CD4-positive, alpha-beta T cell (primary cell): ENCODE data around the gene SCGB3A2. TPM values are rescaled to one million over a fixed set of nuclear protein-coding genes. Genes with fewer than 3 reads are reported as not detected.

Experiments
- ATAC-seq: fragments of 200-7000 bp; cut with Tn5 transposase; one replicate; pipeline ENCODE4 v1.10.0; 2022; ENCODE audit warnings: mild to moderate bottlenecking; ENCODE audit not compliant: poor library complexity
- CTCF ChIA-PET: fragments of 350-600 bp; sonication (Branson Sonifier 250); formaldehyde crosslinking; loops from one replicate; lab custom pipeline; 2021; ENCODE audit warnings: antibody characterized with exemption, inconsistent platforms; lab: Charles Lee
- POLR2A ChIA-PET: fragments of 350-600 bp; sonication (Branson Sonifier 250); formaldehyde crosslinking; loops from one replicate; lab custom pipeline; 2021; ENCODE audit warnings: antibody characterized with exemption, inconsistent platforms; lab: Charles Lee
- DNase-seq, 14 experiments: peaks; one replicate each; pipeline ENCODE4 v3.0.0-alpha.2; 2013 to 2020; ENCODE audit warnings: mixed read lengths in 2 of 14
- H3K27ac ChIP-seq, 2 donors: one replicate each; pipeline versions ENCODE4 v1.5.1 to v1.7.0; 2013; ENCODE audit warnings: low read length in 2 of 2, low read depth in 1 of 2, mild to moderate bottlenecking in 1 of 2
- H3K27me3 ChIP-seq, 2 experiments: 1 replicate in 1 of 2; 2 replicates in 1 of 2; pipeline versions ENCODE4 v1.6.1 to v1.7.0; 2013; ENCODE audit warnings: low read length in 2 of 2, control low read depth in 1 of 2, mild to moderate bottlenecking in 1 of 2, moderate library complexity in 1 of 2; ENCODE audit not compliant: insufficient read depth in 2 of 2, control insufficient read depth in 1 of 2
- H3K36me3 ChIP-seq: one replicate; pipeline ENCODE4 v1.6.1; 2013; ENCODE audit warnings: low read length, control low read depth; ENCODE audit not compliant: insufficient read depth
- H3K4me1 ChIP-seq: one replicate; pipeline ENCODE4 v1.6.1; 2013; ENCODE audit warnings: low read length, control low read depth; ENCODE audit not compliant: insufficient read depth
- H3K4me3 ChIP-seq: one replicate; pipeline ENCODE4 v1.5.1; 2013; ENCODE audit warnings: mild to moderate bottlenecking, low read length, moderate library complexity
- H3K9me3 ChIP-seq, 2 experiments: 1 replicate in 1 of 2; 2 replicates in 1 of 2; pipeline versions ENCODE4 v1.6.1 to v1.7.0; 2013; ENCODE audit warnings: low read length in 2 of 2, mild to moderate bottlenecking in 2 of 2, control low read depth in 1 of 2, moderate library complexity in 1 of 2; ENCODE audit not compliant: control insufficient read depth in 1 of 2, insufficient read depth in 1 of 2
- H3K27ac Mint-ChIP-seq: one replicate; pipeline ENCODE4 v1.8.0; 2020; ENCODE audit warnings: mixed read lengths
- H3K27me3 Mint-ChIP-seq: one replicate; pipeline ENCODE4 v1.8.0; 2021; ENCODE audit warnings: mixed read lengths
- H3K36me3 Mint-ChIP-seq: one replicate; pipeline ENCODE4 v1.8.0; 2021; ENCODE audit warnings: low read depth, mixed read lengths
- H3K4me1 Mint-ChIP-seq: one replicate; pipeline ENCODE4 v1.8.0; 2021; ENCODE audit warnings: low read depth, mixed read lengths
- H3K4me3 Mint-ChIP-seq: one replicate; pipeline ENCODE4 v1.8.0; 2020; ENCODE audit warnings: mild to moderate bottlenecking, mixed read lengths
- H3K9me3 Mint-ChIP-seq: one replicate; pipeline ENCODE4 v1.8.0; 2020; ENCODE audit warnings: mixed read lengths
- CTCF ChIP-seq: fragments of 200-600 bp; IDR thresholded peaks from one replicate; pipeline ENCODE4 v1.8.0; 2022; ENCODE audit warnings: antibody characterized with exemption, mild to moderate bottlenecking
- intact Hi-C, 2 experiments: fragments of 100-400 bp; cut with DNase I in 1 of 2; cut with micrococcal nuclease in 1 of 2; formaldehyde crosslinking; loops; one replicate each; pipeline versions ENCODE4 v1.15.1 to v1.9.0; 2023 to 2025; cut with DNase I, micrococcal nuclease
- total RNA-seq, 174 experiments: library from RNA in 2 of 174; stranded (reverse) in 2 of 174; gene quantifications; one replicate each; pipeline ENCODE4 v1.2.3 and lab custom pipeline; 2021 to 2026

SCGB3A2 gene
- total RNA-seq, 2 experiments from 2014 or later: not detected

GRCh38 chr5:147913786-147914185, 35.3 kb downstream of the SCGB3A2 start:
- DNase-seq (no peak), ATAC-seq (no peak)
- Histone ChIP-seq H3K27me3 (peaks cover 0 to 7% of the 10 kb centered on the region in 2 experiments), H3K36me3 (no peaks in the 10 kb centered on the region), H3K9me3 (peaks cover 0 to 4% of the 10 kb centered on the region in 2 experiments), H3K4me3 (no peak overlapping the region), H3K4me1 (no peaks in the 10 kb centered on the region), H3K27ac (no peak overlapping the region)
- POLR2A ChIA-PET: no interaction called here
- Mint-ChIP-seq H3K36me3 (no peaks in the 10 kb centered on the region), H3K27ac (no peak overlapping the region), H3K9me3 (no peaks in the 10 kb centered on the region), H3K27me3 (peaks cover 13% of the 10 kb centered on the region), H3K4me3 (no peak overlapping the region), H3K4me1 (no peaks in the 10 kb centered on the region)
- intact Hi-C loops: no loop called here
- CTCF ChIA-PET: no interaction called here
- TF ChIP-seq CTCF: no peak

GRCh38 chr5:147918101-147918685, 39.7 kb downstream of the SCGB3A2 start:
- ChIA-PET CTCF (no interaction called here), POLR2A (no interaction called here)
- no peaks in the 10 kb centered on the region for H3K4me1 Mint-ChIP-seq
- Histone ChIP-seq H3K36me3 (no peaks in the 10 kb centered on the region), H3K4me3 (no peak overlapping the region), H3K4me1 (no peaks in the 10 kb centered on the region), H3K27ac (no peak overlapping the region), H3K9me3 (peaks cover 0 to 4% of the 10 kb centered on the region in 2 experiments), H3K27me3 (no peaks in the 10 kb centered on the region)
- H3K27ac Mint-ChIP-seq: no peak overlapping the region
- intact Hi-C loops: no loop called here
- no peak for TF ChIP-seq CTCF
- DNase-seq: no peak
- ATAC-seq: no peak
- H3K9me3 Mint-ChIP-seq: peaks cover 2% of the 10 kb centered on the region
- H3K27me3 Mint-ChIP-seq: peaks cover 10% of the 10 kb centered on the region
- no peaks in the 10 kb centered on the region for H3K36me3 Mint-ChIP-seq
- H3K4me3 Mint-ChIP-seq: no peak overlapping the region

- Histone ChIP-seq H3K27ac (no peak overlapping the region), H3K36me3 (no peaks in the 10 kb centered on the region), H3K9me3 (peaks cover 0 to 4% of the 10 kb centered on the region in 2 experiments), H3K4me3 (no peak overlapping the region), H3K4me1 (no peaks in the 10 kb centered on the region), H3K27me3 (no peaks in the 10 kb centered on the region)
- Mint-ChIP-seq H3K27me3 (peaks cover 6% of the 10 kb centered on the region), H3K4me3 (no peak overlapping the region), H3K9me3 (peaks cover 2% of the 10 kb centered on the region), H3K4me1 (no peaks in the 10 kb centered on the region), H3K27ac (no peak overlapping the region), H3K36me3 (no peaks in the 10 kb centered on the region)
- intact Hi-C loops: no loop called here
- DNase-seq (no peak), ATAC-seq (no peak)
- TF ChIP-seq CTCF: no peak
- ChIA-PET CTCF (no interaction called here), POLR2A (no interaction called here)
Observed at GRCh38 chr5:147918899-147919298, 40.4 kb downstream of the SCGB3A2 start.
